ENCODE measurements around the gene APBA3. TPM values are rescaled to one million over a fixed set of nuclear protein-coding genes. Genes with fewer than 3 reads are reported as not detected.

APBA3 gene
- total RNA-seq, 1 donor from 2014 or later: 18.2 TPM

- no peak overlapping the region for H3K27ac ChIP-seq
- H3K27me3 ChIP-seq (ENCODE audit: low read depth): peaks cover under 1% of the 10 kb centered on the region
- no peak for ATAC-seq
- H3K4me1 ChIP-seq: no peaks in the 10 kb centered on the region
- intact Hi-C loops (cut with DNase I): no loop called here
- no peak for DNase-seq
- TF ChIP-seq CTCF (IDR thresholded peaks at IDR 0.05): no peak
- no peaks in the 10 kb centered on the region for H3K36me3 ChIP-seq
- H3K4me3 ChIP-seq: no peak overlapping the region
- H3K9me3 ChIP-seq: peaks cover 8% of the 10 kb centered on the region
These were observed 32.3 kb upstream of the APBA3 start for GRCh38 chr19:3793799-3794198.

GRCh38 chr19:3792114-3792513, 30.6 kb upstream of the APBA3 start:
- H3K9me3 ChIP-seq: peaks cover 8% of the 10 kb centered on the region
- intact Hi-C loops (cut with DNase I): no loop called here
- TF ChIP-seq CTCF (IDR thresholded peaks at IDR 0.05): no peak
- no peak overlapping the region for H3K4me3 ChIP-seq
- H3K36me3 ChIP-seq: no peaks in the 10 kb centered on the region
- H3K27me3 ChIP-seq (ENCODE audit: low read depth): no peaks in the 10 kb centered on the region
- no peaks in the 10 kb centered on the region for H3K4me1 ChIP-seq
- DNase-seq (no peak), ATAC-seq (no peak)
- H3K27ac ChIP-seq: no peak overlapping the region

GRCh38 chr19:3790941-3791340, 29.4 kb upstream of the APBA3 start:
- Histone ChIP-seq H3K27ac (no peak overlapping the region), H3K36me3 (no peaks in the 10 kb centered on the region), H3K4me1 (peaks cover 5% of the 10 kb centered on the region), H3K27me3 (ENCODE audit: low read depth) (peaks cover 1% of the 10 kb centered on the region), H3K9me3 (no peaks in the 10 kb centered on the region), H3K4me3 (no peak overlapping the region)
- intact Hi-C loops (cut with DNase I): no loop called here
- no peak for ATAC-seq
- TF ChIP-seq CTCF (IDR thresholded peaks at IDR 0.05): no peak
- DNase-seq: no peak

- Histone ChIP-seq H3K4me3 (no peak overlapping the region), H3K27ac (no peak overlapping the region), H3K36me3 (no peaks in the 10 kb centered on the region), H3K27me3 (ENCODE audit: low read depth) (peaks cover 6% of the 10 kb centered on the region), H3K9me3 (no peaks in the 10 kb centered on the region), H3K4me1 (peaks cover 5% of the 10 kb centered on the region)
- DNase-seq (no peak), ATAC-seq (no peak)
- TF ChIP-seq CTCF (IDR thresholded peaks at IDR 0.05): no peak
- intact Hi-C loops (cut with DNase I): no loop called here
These were observed 28.8 kb upstream of the APBA3 start for GRCh38 chr19:3790209-3790734.

GRCh38 chr19:3788996-3789778, 27.7 kb upstream of the APBA3 start:
- Histone ChIP-seq H3K36me3 (no peaks in the 10 kb centered on the region), H3K4me1 (peaks cover 5% of the 10 kb centered on the region), H3K27me3 (ENCODE audit: low read depth) (peaks cover 13% of the 10 kb centered on the region), H3K27ac (no peak overlapping the region), H3K4me3 (no peak overlapping the region), H3K9me3 (no peaks in the 10 kb centered on the region)
- intact Hi-C loops (cut with DNase I): no loop called here
- no peak for ATAC-seq
- no peak for TF ChIP-seq CTCF (IDR thresholded peaks at IDR 0.05)
- no peak for DNase-seq
